Progenitor cell of endocrine pancreas (in vitro differentiated cells): ENCODE data around the gene SNUPN. TPM values are rescaled to one million over a fixed set of nuclear protein-coding genes. Genes with fewer than 3 reads are reported as not detected.

Experiments used
- DNase-seq: peaks from one replicate; pipeline ENCODE4 v3.0.0; 2021; ENCODE audit warnings: low spot score; ENCODE audit not compliant: unreplicated experiment
- H3K27ac Mint-ChIP-seq: 2 replicates; pipeline ENCODE4 v1.8.0; 2021; ENCODE audit warnings: mild to moderate bottlenecking, moderate library complexity, mixed read lengths
- H3K27me3 Mint-ChIP-seq: 2 replicates; pipeline ENCODE4 v1.8.0; 2021; ENCODE audit warnings: mixed read lengths
- H3K36me3 Mint-ChIP-seq: 2 replicates; pipeline ENCODE4 v1.8.0; 2022; ENCODE audit warnings: mixed read lengths; ENCODE audit not compliant: insufficient read depth
- H3K4me1 Mint-ChIP-seq: 2 replicates; pipeline ENCODE4 v1.8.0; 2021; ENCODE audit warnings: low read depth, mixed read lengths
- H3K4me3 Mint-ChIP-seq: 2 replicates; pipeline ENCODE4 v1.8.0; 2021; ENCODE audit warnings: low read depth, mild to moderate bottlenecking, moderate library complexity, mixed read lengths
- H3K9me3 Mint-ChIP-seq: 2 replicates; pipeline ENCODE4 v1.8.0; 2021; ENCODE audit warnings: low read depth, mixed read lengths
- total RNA-seq: library from RNA; stranded (reverse); gene quantifications from 2 replicates; pipeline ENCODE4 v1.2.1, GENCODE V29; 2021
- TF ChIP-seq, protein P1 (sequence below): fragments of 200-600 bp; sonication (generic); IDR thresholded peaks from one replicate; pipeline ENCODE4 v1.5.0; 2021; ENCODE audit warnings: antibody characterized with exemption, mild to moderate bottlenecking; ENCODE audit not compliant: unreplicated experiment

Gene SNUPN
- total RNA-seq, 1 donor from 2014 or later = 21.1 TPM

DNA sequence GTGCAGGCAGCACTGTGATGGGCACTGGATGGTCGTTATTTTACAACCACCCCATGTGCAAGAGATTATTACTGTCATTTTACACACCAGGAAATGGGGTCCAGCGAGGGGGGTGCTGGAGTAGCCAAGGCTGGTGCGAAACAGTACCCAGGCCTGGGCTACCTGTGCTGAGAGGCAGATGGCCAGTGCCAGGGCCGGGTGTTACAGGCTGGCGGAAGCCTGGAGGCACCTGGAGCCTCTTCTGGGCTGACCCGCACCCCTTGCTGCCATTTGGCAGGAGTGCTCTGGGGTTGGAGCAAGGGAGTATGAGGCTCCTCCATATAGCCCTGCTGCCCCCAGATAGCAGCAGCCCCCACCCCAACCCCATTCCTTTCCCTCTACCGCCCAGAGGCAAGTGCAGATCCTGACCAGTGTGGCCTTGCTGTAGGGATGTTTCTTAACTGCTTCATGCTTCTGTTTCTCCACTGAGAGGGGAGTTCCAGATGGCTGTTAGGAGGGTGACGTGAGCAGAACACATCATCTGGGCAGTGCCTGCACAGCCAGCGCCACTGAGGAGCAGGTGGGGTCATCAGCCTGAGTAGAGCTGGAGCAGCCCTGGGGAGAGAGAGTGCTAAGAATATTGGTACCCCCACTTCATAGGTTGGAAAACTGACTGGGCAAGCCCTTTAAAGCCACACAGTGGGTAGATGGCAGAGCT, 37.4 kb upstream of the SNUPN start:
- H3K4me1 Mint-ChIP-seq = peaks cover 36% of the 10 kb centered on the region
- H3K27ac Mint-ChIP-seq = peak overlapping the region; percentile 73
- TF ChIP-seq, protein P1, sequence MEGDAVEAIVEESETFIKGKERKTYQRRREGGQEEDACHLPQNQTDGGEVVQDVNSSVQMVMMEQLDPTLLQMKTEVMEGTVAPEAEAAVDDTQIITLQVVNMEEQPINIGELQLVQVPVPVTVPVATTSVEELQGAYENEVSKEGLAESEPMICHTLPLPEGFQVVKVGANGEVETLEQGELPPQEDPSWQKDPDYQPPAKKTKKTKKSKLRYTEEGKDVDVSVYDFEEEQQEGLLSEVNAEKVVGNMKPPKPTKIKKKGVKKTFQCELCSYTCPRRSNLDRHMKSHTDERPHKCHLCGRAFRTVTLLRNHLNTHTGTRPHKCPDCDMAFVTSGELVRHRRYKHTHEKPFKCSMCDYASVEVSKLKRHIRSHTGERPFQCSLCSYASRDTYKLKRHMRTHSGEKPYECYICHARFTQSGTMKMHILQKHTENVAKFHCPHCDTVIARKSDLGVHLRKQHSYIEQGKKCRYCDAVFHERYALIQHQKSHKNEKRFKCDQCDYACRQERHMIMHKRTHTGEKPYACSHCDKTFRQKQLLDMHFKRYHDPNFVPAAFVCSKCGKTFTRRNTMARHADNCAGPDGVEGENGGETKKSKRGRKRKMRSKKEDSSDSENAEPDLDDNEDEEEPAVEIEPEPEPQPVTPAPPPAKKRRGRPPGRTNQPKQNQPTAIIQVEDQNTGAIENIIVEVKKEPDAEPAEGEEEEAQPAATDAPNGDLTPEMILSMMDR = no peak
- peaks cover 20% of the 10 kb centered on the region for H3K36me3 Mint-ChIP-seq
- no peak overlapping the region for H3K4me3 Mint-ChIP-seq
- no peaks in the 10 kb centered on the region for H3K9me3 Mint-ChIP-seq
- DNase-seq = no peak
- peaks cover 60% of the 10 kb centered on the region for H3K27me3 Mint-ChIP-seq

DNA sequence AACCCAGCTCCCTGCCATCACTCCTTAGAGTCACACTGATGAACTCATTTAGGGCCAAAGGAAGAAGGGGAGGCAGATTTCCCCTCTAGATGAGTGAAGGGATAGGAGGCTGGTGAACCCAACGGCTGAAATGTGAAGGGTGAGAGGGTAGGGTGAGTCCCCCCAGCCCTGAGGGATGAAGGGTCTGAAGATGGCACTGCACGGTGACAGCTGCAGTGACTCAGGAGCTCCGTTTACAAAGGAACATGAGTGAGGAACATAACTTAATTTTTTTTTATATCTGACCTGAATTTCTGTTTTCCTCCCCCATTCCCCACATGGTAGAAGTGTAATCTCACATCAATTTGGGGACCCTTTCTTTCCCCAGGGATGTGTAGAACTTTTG, 36.2 kb upstream of the SNUPN start:
- peaks cover 31% of the 10 kb centered on the region for H3K4me1 Mint-ChIP-seq

DNA sequence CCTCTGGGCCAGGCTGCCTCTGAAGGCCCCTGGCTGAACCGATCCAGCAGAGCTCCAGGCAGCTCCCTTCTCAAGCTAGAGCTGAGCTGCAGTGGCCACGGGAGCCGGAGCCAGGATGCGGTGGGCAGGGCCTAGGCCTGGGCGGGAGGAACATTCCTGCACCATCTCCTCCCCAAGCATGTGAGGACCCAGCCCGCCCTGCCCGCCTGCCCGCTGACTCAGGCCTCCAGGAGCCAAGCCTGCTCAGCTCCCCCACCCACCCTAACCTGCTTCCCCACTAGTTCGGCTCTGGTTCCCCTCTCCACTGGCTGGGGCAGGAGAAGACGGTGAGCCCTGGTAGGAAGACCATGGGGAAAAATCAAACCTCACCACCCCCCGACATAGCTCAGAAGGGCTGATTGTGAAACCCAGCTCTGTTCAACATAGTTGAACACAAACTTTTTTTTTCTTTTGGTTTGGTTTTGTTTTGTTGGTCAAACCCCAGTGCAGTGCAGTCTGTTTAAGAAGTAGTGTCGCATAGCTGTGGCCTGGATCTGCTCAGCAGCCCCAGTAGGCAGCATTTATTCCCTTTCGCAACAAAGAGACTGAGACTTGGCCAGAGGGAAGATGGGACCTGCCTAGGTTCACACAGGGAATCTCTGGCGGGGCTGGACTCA, 35.7 kb upstream of the SNUPN start:
- Mint-ChIP-seq H3K27me3 (peaks cover 57% of the 10 kb centered on the region), H3K4me1 (peaks cover 27% of the 10 kb centered on the region)

More for the DNA sequence above, 36.2 kb upstream of the SNUPN start:
- H3K4me3 Mint-ChIP-seq = no peak overlapping the region
- H3K36me3 Mint-ChIP-seq = peaks cover 25% of the 10 kb centered on the region
- H3K27me3 Mint-ChIP-seq = peaks cover 57% of the 10 kb centered on the region
- TF ChIP-seq, protein P1 = no peak
- no peak overlapping the region for H3K27ac Mint-ChIP-seq
- DNase-seq = no peak
- no peaks in the 10 kb centered on the region for H3K9me3 Mint-ChIP-seq

DNA sequence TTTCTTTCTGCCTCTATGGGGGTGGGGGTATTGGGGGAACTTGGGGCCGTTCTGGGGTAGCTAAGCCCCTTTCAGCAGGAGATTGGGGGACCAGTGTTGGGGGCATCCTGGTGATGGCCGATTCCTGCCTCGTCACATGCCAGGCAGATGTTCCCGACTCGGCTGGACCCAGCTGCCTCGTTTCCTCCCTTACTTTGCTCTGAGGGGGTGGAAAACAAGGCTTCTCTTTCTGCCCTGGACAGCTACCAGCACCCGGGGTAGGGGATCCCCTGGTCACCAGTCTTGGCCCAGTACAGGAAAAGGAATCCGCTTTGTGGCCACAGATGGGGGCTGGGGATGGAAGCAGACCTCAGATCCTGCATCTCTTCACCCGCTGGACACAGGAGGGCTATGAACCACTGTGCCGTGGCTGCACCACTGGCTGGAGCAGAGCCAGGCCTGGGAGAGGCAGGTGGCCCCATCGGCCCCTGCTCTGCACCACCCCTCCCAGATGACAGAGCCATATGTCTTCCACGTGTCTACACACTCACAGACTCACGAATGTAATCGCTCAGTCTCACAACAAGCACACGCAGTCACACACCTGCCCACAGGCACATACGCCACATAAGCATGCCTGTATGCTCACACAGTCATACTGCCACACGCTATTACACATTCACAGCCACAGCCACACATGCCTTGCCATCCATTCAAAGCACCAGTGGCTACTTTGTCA, 34.6 kb upstream of the SNUPN start:
- Mint-ChIP-seq H3K27me3 (peaks cover 58% of the 10 kb centered on the region), H3K4me1 (peaks cover 21% of the 10 kb centered on the region), H3K27ac (no peak overlapping the region), H3K9me3 (no peaks in the 10 kb centered on the region), H3K4me3 (no peak overlapping the region), H3K36me3 (peaks cover 25% of the 10 kb centered on the region)
- TF ChIP-seq, protein P1 = no peak
- DNase-seq = no peak

More for the DNA sequence above, 35.7 kb upstream of the SNUPN start:
- Mint-ChIP-seq H3K4me3 (no peak overlapping the region), H3K27ac (no peak overlapping the region), H3K9me3 (no peaks in the 10 kb centered on the region), H3K36me3 (peaks cover 24% of the 10 kb centered on the region)
- no peak for DNase-seq
- TF ChIP-seq, protein P1 = no peak

DNA sequence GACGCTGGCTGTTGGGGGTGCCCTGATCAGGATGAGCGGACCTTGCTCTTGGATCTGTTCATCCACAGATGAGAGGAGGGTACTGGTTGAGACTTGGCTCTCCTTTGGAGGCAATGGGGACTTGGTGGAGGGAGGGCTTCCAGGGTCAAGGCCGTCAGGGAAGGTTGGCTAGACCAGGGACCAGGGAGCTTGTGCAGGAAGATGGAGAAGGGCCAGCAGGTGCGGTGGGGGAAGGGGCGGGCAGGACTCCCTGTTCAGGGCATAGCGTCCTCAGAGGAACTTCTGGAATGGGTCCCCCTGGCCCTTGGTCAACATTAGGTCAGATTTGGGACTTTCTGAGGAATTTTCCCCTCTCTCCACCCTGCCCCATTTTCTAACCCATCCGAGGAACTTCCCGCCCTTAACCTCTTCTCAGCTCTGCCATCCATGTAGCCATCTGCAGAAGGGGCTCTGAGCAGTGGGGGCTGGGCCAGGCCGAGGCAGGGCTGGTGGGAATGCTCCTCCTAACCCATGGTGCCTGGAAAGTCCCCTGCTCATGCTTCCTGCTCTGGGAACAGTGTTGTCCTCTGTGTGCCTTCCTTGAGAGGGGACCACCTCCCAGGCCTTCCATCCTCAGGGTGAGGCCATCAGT, 33.7 kb upstream of the SNUPN start:
- Mint-ChIP-seq H3K4me3 (no peak overlapping the region), H3K27me3 (peaks cover 61% of the 10 kb centered on the region), H3K9me3 (no peaks in the 10 kb centered on the region), H3K36me3 (peaks cover 25% of the 10 kb centered on the region), H3K4me1 (peaks cover 15% of the 10 kb centered on the region), H3K27ac (no peak overlapping the region)
- TF ChIP-seq, protein P1 = no peak
- no peak for DNase-seq
